Upper lobe of left lung (tissue), 6 donors: ENCODE measurements around the gene GDI1. TPM values are rescaled to one million over a fixed set of nuclear protein-coding genes. Genes with fewer than 3 reads are reported as not detected.

Experiments
- ATAC-seq, 2 donors: fragments of 200-7000 bp; cut with Tn5 transposase; one replicate each; pipeline ENCODE4 v1.9.1; 2022; ENCODE audit warnings: mild to moderate bottlenecking in 2 of 2, moderate library complexity in 2 of 2; ENCODE audit not compliant: low FRiP score in 2 of 2
- DNase-seq, 2 donors: peaks; one replicate each; pipeline ENCODE4 v3.0.0-alpha.2; 2019 to 2020
- H3K27ac ChIP-seq, 4 donors: fragments of 200-600 bp; sonication (generic); one replicate each; pipeline ENCODE4 v1.5.1; 2016 to 2019
- H3K27me3 ChIP-seq, 4 donors: fragments of 200-600 bp; sonication (generic); one replicate each; pipeline ENCODE4 v1.5.1; 2017 to 2019
- H3K36me3 ChIP-seq, 4 donors: fragments of 200-600 bp; sonication (generic); one replicate each; pipeline ENCODE4 v1.5.1; 2016 to 2019
- H3K4me1 ChIP-seq, 4 donors: fragments of 200-600 bp; sonication (generic); one replicate each; pipeline ENCODE4 v1.5.1; 2018 to 2019
- H3K4me3 ChIP-seq, 4 donors: fragments of 200-600 bp; sonication (generic); one replicate each; pipeline ENCODE4 v1.5.1; 2017 to 2019; ENCODE audit warnings: mild to moderate bottlenecking in 2 of 4, moderate library complexity in 1 of 4
- H3K9me3 ChIP-seq, 4 donors: fragments of 200-600 bp; sonication (generic); one replicate each; pipeline ENCODE4 v1.5.1; 2018 to 2019
- EP300 ChIP-seq, 4 donors: sonication (generic); formaldehyde crosslinking; IDR thresholded peaks; one replicate each; pipeline ENCODE4 v1.5.1; 2017; ENCODE audit warnings: antibody characterized with exemption in 4 of 4, control low read depth in 2 of 4
- POLR2A ChIP-seq, 4 donors: fragments of 450-650 bp; IDR thresholded peaks; one replicate each; pipeline ENCODE4 v1.5.1; 2016 to 2017; ENCODE audit warnings: antibody characterized with exemption in 4 of 4, mild to moderate bottlenecking in 2 of 4
- POLR2AphosphoS5 ChIP-seq, 2 donors: sonication (generic); formaldehyde crosslinking; IDR thresholded peaks; one replicate each; pipeline ENCODE4 v1.5.1; 2017; ENCODE audit warnings: antibody characterized with exemption in 2 of 2
- WGBS, 2 donors: methylation state at CpG; one replicate each; pipeline ENCODE4 v1.1.5; 2017 to 2018; 5-methylcytosine and 5-hydroxymethylcytosine counted together
- total RNA-seq, 6 donors: library from RNA; depleted of rRNA in 4 of 6; stranded (reverse); fragments of >200 nt in 4 of 6; gene quantifications; one replicate each; pipeline versions ENCODE4 v1.1.0 to v1.2.1, GENCODE V29; 2016 to 2021
- TF ChIP-seq, protein P1 (sequence below), 6 experiments: fragments of 450-650 bp in 4 of 6; fragments of 200-600 bp in 2 of 6; sonication (generic) in 2 of 6; IDR thresholded peaks; one replicate each; pipeline ENCODE4 v1.5.1; 2016 to 2019; ENCODE audit warnings: antibody characterized with exemption in 6 of 6
- donor health status: DM: no; HTN: no; CAD: no; lungs with moderate emphysema.
- donor health status: DM: no; HTN: yes; CAD: no; lungs with severe emphysema.

The GDI1 gene
- total RNA-seq, 6 donors from 2014 or later = 81.2 to 237 (median 96.0) TPM

DNA sequence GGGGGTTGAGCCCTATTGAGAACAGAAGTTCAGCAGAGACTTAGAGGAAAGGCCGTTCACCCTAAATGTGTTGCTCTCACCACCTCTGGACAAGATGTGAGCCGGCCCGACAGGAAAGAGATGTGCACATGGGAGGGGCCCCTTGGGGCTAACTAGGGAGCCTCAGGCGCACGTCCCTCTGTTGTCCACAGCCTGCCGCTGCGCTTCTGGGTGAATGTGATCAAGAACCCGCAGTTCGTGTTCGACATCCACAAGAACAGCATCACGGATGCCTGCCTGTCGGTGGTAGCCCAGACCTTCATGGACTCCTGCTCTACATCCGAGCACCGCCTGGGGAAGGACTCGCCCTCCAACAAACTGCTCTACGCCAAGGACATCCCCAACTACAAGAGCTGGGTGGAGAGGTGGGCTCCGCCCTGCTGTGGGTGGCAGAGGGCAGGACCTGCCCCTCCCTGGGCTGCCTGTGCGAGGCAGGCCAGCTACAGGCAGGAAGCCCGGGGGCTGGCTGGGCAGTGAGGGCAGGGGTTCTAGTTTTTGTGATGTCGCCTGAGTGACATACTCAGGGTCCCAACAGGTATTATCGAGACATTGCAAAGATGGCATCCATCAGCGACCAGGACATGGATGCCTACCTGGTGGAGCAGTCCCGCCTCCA lies 34.1 kb downstream of the GDI1 start:
- Histone ChIP-seq H3K36me3 (peaks cover 0 to 52% (median 20%) of the 10 kb centered on the region in 4 donors), H3K27me3 (no peaks in the 10 kb centered on the region), H3K4me3 (no peak overlapping the region), H3K27ac (no peak overlapping the region), H3K4me1 (no peaks in the 10 kb centered on the region), H3K9me3 (no peaks in the 10 kb centered on the region)
- ATAC-seq = no peak
- WGBS, 2 donors = 90% methylated on average over 2 to 22 of the region's 23 CpGs
- TF ChIP-seq, protein P1, sequence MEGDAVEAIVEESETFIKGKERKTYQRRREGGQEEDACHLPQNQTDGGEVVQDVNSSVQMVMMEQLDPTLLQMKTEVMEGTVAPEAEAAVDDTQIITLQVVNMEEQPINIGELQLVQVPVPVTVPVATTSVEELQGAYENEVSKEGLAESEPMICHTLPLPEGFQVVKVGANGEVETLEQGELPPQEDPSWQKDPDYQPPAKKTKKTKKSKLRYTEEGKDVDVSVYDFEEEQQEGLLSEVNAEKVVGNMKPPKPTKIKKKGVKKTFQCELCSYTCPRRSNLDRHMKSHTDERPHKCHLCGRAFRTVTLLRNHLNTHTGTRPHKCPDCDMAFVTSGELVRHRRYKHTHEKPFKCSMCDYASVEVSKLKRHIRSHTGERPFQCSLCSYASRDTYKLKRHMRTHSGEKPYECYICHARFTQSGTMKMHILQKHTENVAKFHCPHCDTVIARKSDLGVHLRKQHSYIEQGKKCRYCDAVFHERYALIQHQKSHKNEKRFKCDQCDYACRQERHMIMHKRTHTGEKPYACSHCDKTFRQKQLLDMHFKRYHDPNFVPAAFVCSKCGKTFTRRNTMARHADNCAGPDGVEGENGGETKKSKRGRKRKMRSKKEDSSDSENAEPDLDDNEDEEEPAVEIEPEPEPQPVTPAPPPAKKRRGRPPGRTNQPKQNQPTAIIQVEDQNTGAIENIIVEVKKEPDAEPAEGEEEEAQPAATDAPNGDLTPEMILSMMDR (IDR thresholded peaks at IDR 0.05) = no peak
- TF ChIP-seq EP300 (IDR thresholded peaks at IDR 0.05) = no peak
- no peak for TF ChIP-seq POLR2AphosphoS5 (IDR thresholded peaks at IDR 0.05)
- no peak for TF ChIP-seq POLR2A (IDR thresholded peaks at IDR 0.05)
- DNase-seq = no peak

DNA sequence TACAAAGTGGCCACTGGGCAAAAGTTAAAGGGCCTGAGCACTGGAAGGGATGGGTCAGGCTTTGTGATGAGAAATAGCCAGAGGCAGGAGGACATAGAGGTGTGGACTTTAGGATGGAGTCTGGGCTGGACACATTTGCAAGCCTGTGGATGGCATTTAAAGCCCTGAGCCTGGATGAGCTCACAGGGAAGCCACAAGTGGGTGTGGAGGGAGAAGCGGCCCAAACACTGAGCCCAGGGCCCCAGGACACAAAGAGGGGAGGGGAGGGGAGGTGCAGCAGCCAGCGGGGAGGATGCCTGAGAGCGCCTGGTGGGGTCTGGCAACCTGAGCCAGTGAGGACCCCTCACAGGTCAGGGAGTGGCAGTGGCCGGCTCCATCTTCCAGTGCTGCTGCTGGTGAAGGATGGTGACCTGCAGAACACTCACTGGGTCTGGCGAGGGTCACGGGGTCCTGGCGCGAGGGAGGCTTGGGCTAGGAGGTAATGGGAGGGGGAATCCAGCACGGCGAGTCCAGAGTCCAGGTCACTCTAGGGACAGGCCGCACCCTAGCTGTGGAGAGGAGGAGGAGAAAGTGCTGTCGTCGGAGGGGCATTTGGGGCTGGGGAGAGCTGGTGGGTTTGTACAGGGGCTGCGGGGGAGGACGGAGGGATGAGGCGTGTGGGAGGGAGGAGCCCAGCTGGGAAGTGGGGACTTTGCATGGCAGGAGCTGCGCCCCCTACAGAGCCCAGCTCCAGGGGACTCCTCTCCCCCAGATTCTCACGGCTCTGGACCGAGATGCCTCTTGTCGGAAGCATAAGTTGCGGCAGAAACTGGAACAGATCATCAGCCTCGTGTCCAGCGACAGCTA lies 35.1 kb downstream of the GDI1 start:
- WGBS, 2 donors = 87 to 92% methylated on average over 15 to 23 of the region's 23 CpGs
- Histone ChIP-seq H3K4me3 (no peak overlapping the region), H3K27ac (no peak overlapping the region), H3K27me3 (no peaks in the 10 kb centered on the region), H3K36me3 (peaks cover 0 to 43% (median 17%) of the 10 kb centered on the region in 4 donors), H3K4me1 (no peaks in the 10 kb centered on the region), H3K9me3 (no peaks in the 10 kb centered on the region)
- DNase-seq (no peak), ATAC-seq (no peak)
- TF ChIP-seq POLR2AphosphoS5 (IDR thresholded peaks at IDR 0.05) (no peak), EP300 (IDR thresholded peaks at IDR 0.05) (no peak), POLR2A (IDR thresholded peaks at IDR 0.05) (no peak)
- TF ChIP-seq, protein P1 (IDR thresholded peaks at IDR 0.05) = no peak

DNA sequence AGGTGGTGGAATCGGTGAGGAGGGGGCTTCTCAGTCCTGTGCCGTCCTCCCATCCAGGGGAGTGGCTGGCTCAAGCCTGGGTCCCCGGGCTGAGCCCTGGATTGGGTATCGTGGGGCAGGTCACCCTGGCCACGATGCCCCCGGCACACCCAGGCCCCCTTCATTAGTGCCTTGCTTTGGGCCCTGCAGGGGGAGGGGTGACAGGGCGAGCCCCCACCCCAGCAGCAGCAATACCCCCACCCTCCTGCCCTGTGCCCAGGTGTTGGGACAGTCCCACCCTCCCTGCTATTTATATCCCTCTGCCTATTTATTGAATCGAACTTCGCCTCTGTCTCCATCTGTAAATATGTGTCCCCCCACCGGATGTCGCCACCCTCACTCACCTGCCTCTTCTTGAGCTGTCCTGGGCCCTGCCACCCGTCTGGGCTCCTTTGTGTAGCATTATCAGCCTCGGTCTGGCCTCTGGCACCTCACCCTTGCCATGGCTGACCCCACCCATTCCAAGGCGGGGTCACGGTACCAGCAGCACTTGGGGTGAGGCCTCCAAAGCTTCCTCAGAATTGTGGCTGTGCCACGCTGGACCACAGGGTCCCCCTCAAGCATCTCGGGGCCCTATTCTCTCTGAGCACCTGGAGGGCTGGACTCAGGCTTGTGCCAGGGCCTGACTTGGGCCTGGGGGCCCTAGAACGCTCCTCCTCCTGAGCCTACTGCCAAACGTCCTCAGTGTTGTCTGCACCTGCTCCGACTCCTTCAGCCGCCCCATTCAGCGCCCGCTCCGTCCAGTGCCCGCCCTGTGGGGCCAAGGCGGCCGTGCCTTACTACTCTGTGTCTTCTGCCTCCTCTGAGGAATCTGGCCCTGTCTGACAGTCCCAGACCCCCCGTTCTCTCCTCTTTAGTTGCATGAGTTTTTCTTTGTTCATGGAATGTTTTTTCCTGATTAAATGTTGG lies 36.0 kb downstream of the GDI1 start:
- Histone ChIP-seq H3K4me1 (peaks cover 0 to under 1% (median 0%) of the 10 kb centered on the region in 4 donors), H3K36me3 (peaks cover 0 to 36% (median 14%) of the 10 kb centered on the region in 4 donors), H3K9me3 (no peaks in the 10 kb centered on the region), H3K4me3 (no peak overlapping the region), H3K27ac (no peak overlapping the region), H3K27me3 (no peaks in the 10 kb centered on the region)
- WGBS, 2 donors = 83 to 84% methylated on average over 18 to 26 of the region's 28 CpGs
- no peak for ATAC-seq
- TF ChIP-seq, protein P1 (IDR thresholded peaks at IDR 0.05) = no peak
- no peak for TF ChIP-seq POLR2A (IDR thresholded peaks at IDR 0.05)
- no peak for TF ChIP-seq EP300 (IDR thresholded peaks at IDR 0.05)
- DNase-seq = no peak

DNA sequence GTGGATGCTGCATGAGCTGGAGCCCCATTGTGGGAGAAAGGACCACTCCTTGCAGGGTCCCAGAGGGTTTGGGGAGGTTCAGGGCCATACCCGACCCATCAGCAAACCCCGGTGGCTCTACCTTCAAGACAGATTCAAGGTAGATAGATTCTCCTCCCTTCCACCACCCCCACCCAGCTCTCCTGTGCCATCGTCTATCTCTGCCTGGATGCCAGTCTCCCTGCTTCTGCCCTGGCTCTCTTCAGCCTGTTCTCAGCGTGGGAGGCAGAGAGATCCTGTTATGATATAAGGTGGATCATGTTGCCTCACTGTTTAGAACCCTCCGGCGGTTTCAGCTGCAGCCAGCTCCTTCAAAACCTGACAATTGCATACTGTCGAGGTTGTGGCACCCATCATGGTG lies 36.7 kb downstream of the GDI1 start:
- no peak overlapping the region for H3K27ac ChIP-seq
- TF ChIP-seq POLR2AphosphoS5 (IDR thresholded peaks at IDR 0.05) (no peak), POLR2A (IDR thresholded peaks at IDR 0.05) (no peak), EP300 (IDR thresholded peaks at IDR 0.05) (no peak)
- TF ChIP-seq, protein P1 (IDR thresholded peaks at IDR 0.05) = no peak
- no peak for ATAC-seq
- 72 to 78% methylated on average over 3 to 7 of the region's 7 CpGs for WGBS, 2 donors
- peaks cover 0 to 28% (median 10%) of the 10 kb centered on the region in 4 donors for H3K36me3 ChIP-seq
- H3K27me3 ChIP-seq = no peaks in the 10 kb centered on the region
- H3K9me3 ChIP-seq = no peaks in the 10 kb centered on the region
- no peak for DNase-seq
- no peak overlapping the region for H3K4me3 ChIP-seq
- H3K4me1 ChIP-seq = peaks cover 0 to 6% (median 0%) of the 10 kb centered on the region in 4 donors
